Activated naive CD4-positive, alpha-beta T cell treated with anti-CD3 and anti-CD28 coated beads, Interleukin-2, amount 50 U/mL, for 24 hours (primary cell): ENCODE data around the gene GLB1L.
A peak's percentile ranks its signal among the peaks of the same experiment; 100 is the strongest.

Experiments used
- H3K27ac Mint-ChIP-seq: one replicate; pipeline ENCODE4 v1.8.0; 2021; ENCODE audit warnings: mild to moderate bottlenecking, mixed read lengths
- H3K27me3 Mint-ChIP-seq: one replicate; pipeline ENCODE4 v1.8.0; 2021; ENCODE audit warnings: mixed read lengths
- H3K36me3 Mint-ChIP-seq: one replicate; pipeline ENCODE4 v1.8.0; 2021; ENCODE audit warnings: mixed read lengths
- H3K4me1 Mint-ChIP-seq: one replicate; pipeline ENCODE4 v1.8.0; 2021; ENCODE audit warnings: mixed read lengths
- H3K4me3 Mint-ChIP-seq: one replicate; pipeline ENCODE4 v1.8.0; 2021; ENCODE audit warnings: mild to moderate bottlenecking, mixed read lengths
- H3K9me3 Mint-ChIP-seq: one replicate; pipeline ENCODE4 v1.8.0; 2021; ENCODE audit warnings: mixed read lengths

Gene GLB1L

DNA sequence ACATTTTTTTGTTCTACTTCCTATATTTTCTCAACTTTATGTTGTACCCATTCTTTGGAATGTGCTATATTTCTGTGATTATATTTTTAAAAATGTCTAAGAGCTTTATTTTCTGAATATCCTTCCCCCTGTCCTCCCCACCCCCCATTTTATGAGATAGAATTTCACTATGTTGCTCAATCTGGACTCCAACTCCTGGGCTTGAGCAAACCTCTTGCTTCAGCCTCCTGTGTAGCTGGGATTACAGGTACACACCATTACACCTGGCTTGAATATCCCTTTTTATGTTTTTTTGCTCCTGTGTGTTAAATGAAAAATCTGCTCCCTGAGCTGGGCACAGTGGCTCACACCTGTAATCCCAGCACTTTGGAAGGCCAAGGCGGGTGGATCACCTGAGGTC lies 47.9 kb downstream of the GLB1L start:
- peaks cover 11% of the 10 kb centered on the region for H3K4me1 Mint-ChIP-seq
- H3K27ac Mint-ChIP-seq, result no peak overlapping the region
- no peaks in the 10 kb centered on the region for H3K36me3 Mint-ChIP-seq
- no peak overlapping the region for H3K4me3 Mint-ChIP-seq
- no peaks in the 10 kb centered on the region for H3K27me3 Mint-ChIP-seq
- H3K9me3 Mint-ChIP-seq, result no peaks in the 10 kb centered on the region

DNA sequence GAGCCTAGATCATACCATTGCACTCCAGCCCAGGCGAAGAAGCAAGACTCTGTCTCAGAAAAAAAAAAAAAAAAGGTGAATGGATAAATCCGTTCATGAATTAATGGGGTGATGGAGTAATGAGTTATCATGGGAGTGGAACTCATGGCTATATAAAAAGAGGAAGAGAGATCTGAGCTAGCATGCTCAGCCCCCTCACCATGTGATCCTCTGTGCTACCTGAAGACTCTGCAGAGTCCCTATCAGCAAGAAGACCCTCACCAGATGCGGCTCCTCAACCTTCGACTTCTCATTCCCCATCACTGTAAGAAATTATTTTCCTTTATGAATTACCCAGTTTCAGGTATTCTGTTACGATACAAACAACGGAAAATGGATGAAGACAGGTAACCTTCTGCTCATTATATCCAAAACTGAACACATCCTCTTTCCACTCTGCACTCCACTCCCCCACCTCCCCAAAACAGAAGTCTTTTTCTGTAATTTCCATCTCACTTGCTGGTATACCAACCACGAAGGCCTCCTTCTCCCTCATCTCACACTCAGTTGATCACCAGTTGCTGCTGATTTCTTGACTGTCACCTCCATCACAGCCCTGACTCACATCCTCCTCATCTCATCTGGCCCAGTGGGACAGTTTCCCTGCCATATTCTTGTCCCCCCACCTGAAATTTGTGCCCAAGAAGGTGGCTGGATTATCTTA lies 58.3 kb downstream of the GLB1L start:
- Mint-ChIP-seq H3K27ac (peak overlapping the region; percentile 74), H3K9me3 (no peaks in the 10 kb centered on the region), H3K27me3 (no peaks in the 10 kb centered on the region), H3K4me1 (peaks cover 19% of the 10 kb centered on the region), H3K4me3 (no peak overlapping the region), H3K36me3 (peaks cover under 1% of the 10 kb centered on the region)
